Pancreas (tissue), 10 donors: ENCODE results near the gene KRT76. TPM values are rescaled to one million over a fixed set of nuclear protein-coding genes. Genes with fewer than 3 reads are reported as not detected.

Experiments used
- ATAC-seq, 4 donors: fragments of 200-7000 bp; cut with Tn5 transposase; one replicate each; pipeline versions ENCODE4 v1.8.0 to v1.9.1; 2020; ENCODE audit warnings: mild to moderate bottlenecking in 4 of 4, moderate library complexity in 4 of 4
- DNase-seq, 6 donors: peaks; one replicate each; pipeline ENCODE4 v3.0.0-alpha.2; 2020
- FAIRE-seq: peaks from 2 replicates; lab custom pipeline; 2012; peaks lifted over from hg19 to GRCh38; lab: Jason Lieb, UNC
- H3K27ac ChIP-seq, 4 donors: fragments of 200-600 bp; sonication (generic); 1 replicate in 3 of 4; 2 replicates in 1 of 4; pipeline versions ENCODE4 v1.5.0 to v1.8.0; 2020
- H3K27me3 ChIP-seq, 4 donors: fragments of 200-600 bp; one replicate each; pipeline ENCODE4 v1.8.0; 2021
- H3K36me3 ChIP-seq, 3 donors: fragments of 200-600 bp; sonication (generic) in 1 of 3; one replicate each; pipeline versions ENCODE4 v1.5.0 to v1.8.0; 2020 to 2021
- H3K4me1 ChIP-seq, 3 donors: fragments of 200-600 bp; one replicate each; pipeline ENCODE4 v1.8.0; 2021
- H3K4me3 ChIP-seq, 4 donors: fragments of 200-600 bp; sonication (generic) in 2 of 4; one replicate each; pipeline versions ENCODE4 v1.5.0 to v1.8.0; 2020 to 2021
- H3K9me3 ChIP-seq, 4 donors: fragments of 200-600 bp; one replicate each; pipeline ENCODE4 v1.8.0; 2021
- WGBS, 2 donors: extraction: QIAGEN DNeasy Blood & Tissue Kit; methylation state at CpG; one replicate each; pipeline ENCODE4 v1.1.7; 2013; 5-methylcytosine and 5-hydroxymethylcytosine counted together
- intact Hi-C, 3 donors: fragments of 100-400 bp; cut with DNase I; formaldehyde crosslinking; loops; one replicate each; pipeline versions ENCODE4 v1.11.1 to v1.14.2; 2022
- polyA plus RNA-seq, 2 donors: library from polyadenylated mRNA; stranded (reverse); fragments of 200-250 nt; gene quantifications; one replicate each; pipeline ENCODE4 v1.2.3, GENCODE V29; 2013
- total RNA-seq, 6 donors: library from RNA; stranded (reverse); fragmentation: NEBNext Ultra II Directional in 4 of 6; extraction: Animal tissue kit (Norgen Biotek cat#: 25700) in 4 of 6; gene quantifications; one replicate each; pipeline versions ENCODE4 v1.2.1 to v1.2.4, GENCODE V29; 2021 to 2023
- TF ChIP-seq, protein P1 (sequence below), 4 donors: fragments of 200-600 bp; sonication (generic) in 3 of 4; IDR thresholded peaks; one replicate each; pipeline versions ENCODE4 v1.5.0 to v1.8.0; 2021; ENCODE audit warnings: antibody characterized with exemption in 4 of 4
- donor health status: healthy with polysubstance abuse.
- donor health status: DM: no; HTN: no; CAD: no; lungs with moderate emphysema.
- donor health status: DM: no; HTN: no; CAD: no.
- donor health status: control.
- donor health status: control.
- donor health status: Bipolar disorder and iron deficiency.
- donor health status: DM: yes; HTN: yes; CAD: no.
- donor health status: DM: no; HTN: no; CAD: no.
- donor health status: DM: no; HTN: no; CAD: no.
- donor health status: DM: yes; HTN: yes; CAD: no.

Gene KRT76
- total and polyA plus RNA-seq, 8 donors: not detected

DNA sequence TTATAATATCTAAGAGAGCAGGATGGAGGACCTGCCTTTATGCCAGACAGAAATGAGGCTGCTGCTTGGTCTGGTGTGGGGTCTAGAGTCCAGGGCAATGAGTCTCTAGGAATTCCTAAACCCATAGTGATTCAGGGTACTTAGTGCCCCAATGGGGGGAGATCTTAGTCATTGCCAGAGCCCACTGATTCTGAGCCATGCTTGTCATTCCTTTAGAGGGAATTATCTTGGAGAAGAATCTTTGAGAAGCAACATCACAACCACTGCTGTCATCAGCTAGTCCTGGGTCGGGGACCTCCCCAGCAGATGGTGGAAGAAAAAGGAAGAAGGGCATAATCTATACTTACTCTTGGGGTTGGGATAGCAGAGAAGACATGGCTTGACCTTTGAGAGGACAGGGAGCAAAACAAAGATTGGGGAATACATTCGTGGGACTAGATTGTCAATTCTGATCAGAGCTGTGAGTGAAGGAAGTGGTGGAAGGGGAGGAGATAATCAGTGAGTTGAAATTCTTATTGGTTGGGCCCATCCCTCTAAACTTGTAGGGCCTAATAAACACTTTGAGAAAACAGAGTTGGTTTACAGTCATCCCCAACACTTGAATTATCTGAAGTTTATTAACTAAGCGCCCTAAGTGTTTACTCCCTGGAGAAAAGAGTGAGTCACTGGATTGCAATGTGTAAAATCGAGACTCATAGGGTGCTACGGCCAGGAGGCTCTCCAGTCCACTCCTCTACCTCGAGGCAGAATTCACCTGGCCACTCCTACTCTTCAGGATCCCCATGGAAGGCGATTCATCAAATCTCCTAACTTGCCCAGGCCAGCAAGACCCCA is 21.7 kb upstream of the KRT76 start:
- Histone ChIP-seq H3K27ac (no peak overlapping the region), H3K36me3 (no peaks in the 10 kb centered on the region), H3K9me3 (no peaks in the 10 kb centered on the region), H3K4me3 (no peak overlapping the region), H3K4me1 (peaks cover 0 to 4% (median 0%) of the 10 kb centered on the region in 3 donors), H3K27me3 (no peaks in the 10 kb centered on the region)
- intact Hi-C loops: no loop called here
- no peak for DNase-seq
- FAIRE-seq: no peak
- TF ChIP-seq, protein P1, sequence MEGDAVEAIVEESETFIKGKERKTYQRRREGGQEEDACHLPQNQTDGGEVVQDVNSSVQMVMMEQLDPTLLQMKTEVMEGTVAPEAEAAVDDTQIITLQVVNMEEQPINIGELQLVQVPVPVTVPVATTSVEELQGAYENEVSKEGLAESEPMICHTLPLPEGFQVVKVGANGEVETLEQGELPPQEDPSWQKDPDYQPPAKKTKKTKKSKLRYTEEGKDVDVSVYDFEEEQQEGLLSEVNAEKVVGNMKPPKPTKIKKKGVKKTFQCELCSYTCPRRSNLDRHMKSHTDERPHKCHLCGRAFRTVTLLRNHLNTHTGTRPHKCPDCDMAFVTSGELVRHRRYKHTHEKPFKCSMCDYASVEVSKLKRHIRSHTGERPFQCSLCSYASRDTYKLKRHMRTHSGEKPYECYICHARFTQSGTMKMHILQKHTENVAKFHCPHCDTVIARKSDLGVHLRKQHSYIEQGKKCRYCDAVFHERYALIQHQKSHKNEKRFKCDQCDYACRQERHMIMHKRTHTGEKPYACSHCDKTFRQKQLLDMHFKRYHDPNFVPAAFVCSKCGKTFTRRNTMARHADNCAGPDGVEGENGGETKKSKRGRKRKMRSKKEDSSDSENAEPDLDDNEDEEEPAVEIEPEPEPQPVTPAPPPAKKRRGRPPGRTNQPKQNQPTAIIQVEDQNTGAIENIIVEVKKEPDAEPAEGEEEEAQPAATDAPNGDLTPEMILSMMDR (IDR thresholded peaks at IDR 0.05): no peak
- 49 to 65% methylated on average over 7 of the region's 7 CpGs for WGBS, 2 donors
- no peak for ATAC-seq

GRCh38 chr12:52798003-52798670 is 21.0 kb upstream of the KRT76 start:
- WGBS, 2 donors: 85 to 89% methylated on average over 4 of the region's 4 CpGs
- TF ChIP-seq, protein P1 (IDR thresholded peaks at IDR 0.05): no peak
- Histone ChIP-seq H3K27me3 (no peaks in the 10 kb centered on the region), H3K9me3 (no peaks in the 10 kb centered on the region), H3K4me3 (no peak overlapping the region), H3K36me3 (no peaks in the 10 kb centered on the region), H3K27ac (no peak overlapping the region), H3K4me1 (peaks cover 0 to 4% (median 0%) of the 10 kb centered on the region in 3 donors)
- DNase-seq: no peak
- intact Hi-C loops: no loop called here
- no peak for ATAC-seq
- no peak for FAIRE-seq

DNA sequence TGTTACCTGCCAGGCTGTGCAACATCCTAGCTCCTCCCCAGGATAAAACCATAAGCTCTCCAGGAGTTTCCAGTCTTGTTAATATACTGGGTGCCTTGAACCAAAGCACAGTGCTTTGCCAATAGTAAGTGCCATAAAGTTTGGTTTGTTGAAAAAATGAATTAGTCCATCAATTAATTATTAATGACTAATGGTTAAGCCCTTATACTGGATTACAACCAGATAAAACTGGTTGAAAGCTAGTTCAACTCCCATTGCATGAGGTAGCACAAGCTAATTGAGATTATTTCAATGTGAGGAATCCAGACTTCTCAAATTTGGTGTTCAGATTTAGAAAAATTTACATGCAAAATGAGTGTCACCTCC is 20.4 kb upstream of the KRT76 start:
- H3K9me3 ChIP-seq: no peaks in the 10 kb centered on the region
- H3K4me1 ChIP-seq: peaks cover 0 to 4% (median 0%) of the 10 kb centered on the region in 3 donors
- intact Hi-C loops: no loop called here
- no peak overlapping the region for H3K4me3 ChIP-seq
- DNase-seq (no peak), ATAC-seq (no peak), FAIRE-seq (no peak)
- no peak overlapping the region for H3K27ac ChIP-seq
- H3K27me3 ChIP-seq: no peaks in the 10 kb centered on the region
- H3K36me3 ChIP-seq: no peaks in the 10 kb centered on the region
- TF ChIP-seq, protein P1 (IDR thresholded peaks at IDR 0.05): no peak

GRCh38 chr12:52796839-52797528 is 19.8 kb upstream of the KRT76 start:
- FAIRE-seq: no peak
- Histone ChIP-seq H3K27me3 (no peaks in the 10 kb centered on the region), H3K9me3 (no peaks in the 10 kb centered on the region), H3K4me3 (no peak overlapping the region), H3K36me3 (no peaks in the 10 kb centered on the region), H3K27ac (no peak overlapping the region), H3K4me1 (peaks cover 0 to 4% (median 0%) of the 10 kb centered on the region in 3 donors)
- DNase-seq: no peak
- 82 to 83% methylated on average over 3 of the region's 3 CpGs for WGBS, 2 donors
- TF ChIP-seq, protein P1 (IDR thresholded peaks at IDR 0.05): no peak
- intact Hi-C loops: no loop called here
- ATAC-seq: no peak
